Endometrium (tissue), 2 donors: ENCODE data around the gene AGAP1.

ENCODE experiments used
- FAIRE-seq: peaks from 2 replicates; lab custom pipeline; 2012; peaks lifted over from hg19 to GRCh38; lab: Jason Lieb, UNC
- donor health status: control.
- donor health status: control.

Gene AGAP1

DNA sequence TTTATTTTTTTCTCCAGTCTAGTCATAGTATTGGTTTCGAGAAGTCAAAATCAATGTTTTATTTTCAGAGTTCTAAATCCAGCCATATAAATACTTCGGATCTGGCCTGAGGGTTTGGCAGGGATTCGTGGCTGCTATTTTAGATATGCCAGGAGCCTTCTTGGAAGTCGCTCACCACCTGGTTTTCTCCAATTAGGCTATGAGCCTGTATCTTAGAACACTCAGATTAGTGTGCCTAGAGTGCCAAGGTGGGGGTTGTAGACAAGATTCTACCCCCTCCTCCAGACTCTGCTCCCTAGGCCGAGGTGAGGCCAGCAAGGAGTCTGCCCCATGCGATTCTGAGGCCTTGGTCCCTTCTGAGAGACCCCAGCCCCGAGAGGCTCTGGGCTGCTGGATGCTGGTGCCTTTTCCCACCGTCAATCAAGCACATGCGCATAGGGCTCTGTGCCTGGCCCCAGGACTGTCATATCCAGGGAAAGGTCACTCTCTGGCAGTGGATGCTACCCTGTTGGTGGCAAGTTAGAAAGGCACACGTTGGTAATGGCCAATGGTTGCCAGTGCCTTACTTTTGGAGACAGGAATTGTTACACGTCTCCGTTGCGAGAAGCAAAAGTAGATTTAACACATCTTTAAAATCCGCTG is 197.1 kb downstream of the AGAP1 start:
- FAIRE-seq = no peak

DNA sequence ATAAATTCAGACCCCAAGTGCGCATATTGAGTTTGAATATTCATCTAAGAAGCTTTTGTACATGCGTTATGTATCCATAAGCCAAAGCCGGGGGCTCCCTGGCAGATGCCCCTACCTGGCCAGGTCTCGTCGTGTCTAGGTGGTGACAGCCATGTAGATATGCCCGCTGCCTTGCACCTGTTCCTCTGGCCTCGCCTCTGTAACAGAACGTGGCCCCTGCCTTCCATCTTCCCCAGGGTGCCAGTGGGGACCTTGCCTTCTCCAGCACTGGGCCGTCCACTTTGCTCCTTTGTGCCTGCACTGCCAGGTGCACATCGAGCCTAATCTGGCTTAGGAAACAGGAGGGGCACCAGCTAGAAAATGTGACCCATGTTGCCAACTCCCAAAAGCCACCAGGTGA is 198.2 kb downstream of the AGAP1 start:
- FAIRE-seq = no peak

DNA sequence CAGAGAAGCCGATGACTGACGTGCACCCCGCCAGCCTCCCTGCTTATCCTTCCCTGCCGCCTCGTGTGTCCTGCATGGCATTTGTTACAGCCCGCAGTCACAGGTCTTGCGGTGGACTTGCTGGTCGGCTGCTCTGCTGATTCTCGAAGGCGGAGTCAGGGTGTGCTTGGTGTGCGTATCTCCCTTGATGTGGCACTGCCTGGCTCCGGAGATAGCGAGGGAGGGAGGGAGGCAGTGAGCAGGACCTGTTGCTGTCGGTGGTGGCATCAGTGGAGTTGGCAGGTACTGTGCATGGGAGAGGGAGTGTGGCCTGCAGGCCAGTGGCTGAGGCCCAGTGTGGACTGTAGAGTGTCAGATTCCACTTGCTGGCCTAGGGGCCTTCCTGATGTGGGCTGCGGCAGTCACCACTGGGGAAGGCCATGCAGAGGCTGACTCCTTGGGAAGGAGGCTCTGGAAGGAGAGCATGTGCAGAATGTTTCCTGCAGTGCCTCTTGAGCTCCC is 198.9 kb downstream of the AGAP1 start:
- no peak for FAIRE-seq

DNA sequence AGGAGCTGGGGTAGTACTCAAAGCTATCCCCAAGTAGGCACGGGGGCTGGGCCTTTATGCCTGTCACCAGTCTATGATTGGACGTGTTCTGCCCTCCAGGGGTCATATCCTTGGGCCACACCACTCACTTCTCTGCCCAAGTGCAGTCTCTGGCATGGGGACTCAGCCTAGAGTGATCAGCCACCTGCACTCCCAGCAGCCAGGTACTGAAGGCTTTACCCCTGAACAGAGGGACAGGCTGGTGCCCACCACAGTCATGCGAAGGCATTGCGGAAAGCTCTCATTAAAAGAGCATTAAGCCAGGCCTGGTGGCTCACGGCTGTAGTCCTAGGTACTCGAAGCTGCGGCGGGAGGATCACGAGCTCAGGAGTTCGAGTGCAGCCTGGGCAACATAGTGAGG is 199.4 kb downstream of the AGAP1 start:
- no peak for FAIRE-seq

DNA sequence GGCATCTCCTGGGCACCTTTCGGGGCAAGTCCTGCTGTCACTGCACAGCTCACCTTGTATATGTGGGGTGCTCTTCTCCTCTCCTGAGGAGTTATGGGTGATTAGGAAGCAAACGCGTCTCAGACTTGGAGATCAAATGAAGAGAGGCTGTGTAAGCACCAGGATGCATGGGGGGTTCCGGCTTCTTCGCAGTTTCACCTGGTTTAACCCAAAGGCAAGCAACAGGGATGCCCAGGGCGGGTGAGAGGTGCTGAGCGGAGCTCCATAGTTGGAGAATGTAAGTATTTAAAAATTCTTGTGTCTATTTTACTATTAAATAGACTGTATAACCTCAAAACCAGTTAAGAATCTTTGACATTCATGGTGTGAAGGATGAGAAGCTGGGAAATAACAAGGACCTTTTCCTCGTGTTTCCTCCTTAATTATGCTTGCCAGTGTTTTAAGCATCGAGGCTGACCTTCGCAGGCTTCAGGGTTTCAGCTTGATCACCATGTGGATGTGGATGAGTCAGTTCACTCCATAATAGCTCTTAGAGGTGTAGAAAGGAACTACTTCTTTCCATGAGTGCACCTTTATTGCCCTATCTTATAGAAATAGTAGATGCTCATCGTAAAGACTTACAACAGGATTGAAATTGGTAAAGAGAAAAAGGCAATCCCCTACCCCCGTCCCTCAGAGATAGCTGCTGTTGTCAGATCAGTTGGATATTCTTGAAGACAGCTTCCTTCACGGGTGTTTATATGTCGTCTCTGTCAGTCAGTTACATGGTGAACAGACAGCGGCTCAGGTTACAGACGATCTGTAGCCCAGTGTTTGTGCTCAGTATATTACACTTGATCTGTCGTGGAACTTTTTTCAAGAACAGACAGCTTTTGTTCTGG is 201.1 kb downstream of the AGAP1 start:
- no peak for FAIRE-seq

DNA sequence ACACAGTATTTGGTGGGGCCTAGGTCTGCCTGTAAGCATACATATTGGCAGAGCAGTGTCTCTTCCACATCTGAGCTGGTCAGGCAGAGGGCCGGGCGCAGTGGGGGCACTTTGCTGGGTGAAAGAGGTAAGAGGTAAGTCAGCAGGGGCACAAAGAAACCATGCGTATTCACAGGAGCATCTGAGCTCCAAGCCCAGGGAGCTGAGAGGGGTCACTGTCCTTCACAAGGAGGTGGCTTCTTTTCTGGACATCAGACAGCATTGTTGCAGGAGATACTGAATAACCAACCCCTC is 201.7 kb downstream of the AGAP1 start:
- FAIRE-seq = no peak

DNA sequence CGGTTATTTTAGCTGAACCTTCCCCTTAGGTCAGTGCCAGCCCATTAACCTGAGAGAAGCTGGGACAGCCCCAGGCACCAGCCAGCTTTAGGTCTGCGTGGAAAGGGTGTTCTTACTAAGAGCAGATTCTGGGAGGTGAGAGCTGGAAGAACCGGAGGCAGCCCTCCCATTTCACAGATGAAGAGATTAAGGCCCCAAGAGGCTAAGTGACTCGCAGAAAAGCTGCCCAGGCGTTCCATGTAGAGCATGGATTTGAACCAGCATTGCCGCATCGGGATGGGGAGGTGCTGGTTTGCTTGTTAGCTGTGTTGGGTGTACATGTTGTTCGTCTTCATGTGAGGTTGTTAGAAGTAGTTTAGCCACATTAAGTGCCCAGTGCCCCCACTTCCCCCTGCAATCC is 203.2 kb downstream of the AGAP1 start:
- no peak for FAIRE-seq

DNA sequence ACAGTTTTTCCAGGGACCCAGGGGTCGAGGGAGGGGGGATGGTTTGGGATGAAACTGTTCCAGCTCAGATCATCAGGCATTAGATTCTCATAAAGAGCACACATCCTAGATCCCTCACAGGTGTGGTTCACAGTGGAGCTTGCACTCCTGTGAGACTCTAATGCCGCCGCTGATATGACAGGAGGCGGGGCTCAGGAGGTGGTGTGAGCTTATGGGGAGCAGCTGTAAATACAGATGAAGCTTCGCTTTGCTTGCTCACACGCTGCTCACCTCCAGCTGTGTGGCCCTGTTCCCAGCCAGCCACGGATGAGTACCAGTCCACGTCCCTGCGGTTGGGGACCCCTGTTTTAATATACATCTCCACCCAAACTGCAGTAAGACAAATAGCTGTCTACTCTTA is 204.2 kb downstream of the AGAP1 start:
- FAIRE-seq = no peak

DNA sequence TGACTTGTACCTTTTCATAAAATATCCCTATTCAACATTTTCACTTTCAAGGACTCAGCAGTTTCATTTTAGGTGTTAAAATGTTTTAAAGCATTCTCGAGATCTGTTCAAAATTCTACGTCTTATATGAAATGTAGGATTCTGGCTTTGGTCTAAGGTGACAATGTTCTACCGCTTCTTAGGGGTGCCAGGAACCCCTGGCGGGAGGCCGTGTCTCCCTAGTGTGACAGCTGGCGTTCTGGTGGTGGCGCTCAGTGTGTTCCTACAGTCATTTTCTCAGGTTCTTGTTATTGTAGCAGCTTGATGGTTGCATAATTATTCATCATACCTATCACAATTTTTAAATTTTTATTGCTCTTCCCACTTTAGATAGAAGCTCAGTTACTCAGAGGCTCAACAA is 204.6 kb downstream of the AGAP1 start:
- no peak for FAIRE-seq

DNA sequence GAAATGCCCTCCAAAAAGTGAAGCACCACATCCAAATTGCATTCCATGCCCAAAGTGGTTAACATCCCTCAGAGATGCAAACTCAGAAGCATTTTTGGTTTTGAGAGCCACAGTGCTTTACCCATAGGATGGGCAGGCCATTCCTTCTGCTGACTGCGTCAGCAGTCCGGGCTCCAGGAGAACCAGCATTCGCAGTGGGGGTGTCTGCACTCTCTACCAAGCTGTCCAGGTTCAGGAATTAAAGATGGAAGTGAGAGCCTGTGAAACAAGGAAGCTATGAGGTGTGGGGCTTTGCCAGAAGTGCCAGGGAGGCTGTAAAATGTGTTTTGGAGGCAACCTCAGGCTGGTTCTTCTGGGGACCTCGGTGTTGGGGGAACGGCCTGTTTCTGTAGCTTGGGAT is 205.7 kb downstream of the AGAP1 start:
- FAIRE-seq = no peak

DNA sequence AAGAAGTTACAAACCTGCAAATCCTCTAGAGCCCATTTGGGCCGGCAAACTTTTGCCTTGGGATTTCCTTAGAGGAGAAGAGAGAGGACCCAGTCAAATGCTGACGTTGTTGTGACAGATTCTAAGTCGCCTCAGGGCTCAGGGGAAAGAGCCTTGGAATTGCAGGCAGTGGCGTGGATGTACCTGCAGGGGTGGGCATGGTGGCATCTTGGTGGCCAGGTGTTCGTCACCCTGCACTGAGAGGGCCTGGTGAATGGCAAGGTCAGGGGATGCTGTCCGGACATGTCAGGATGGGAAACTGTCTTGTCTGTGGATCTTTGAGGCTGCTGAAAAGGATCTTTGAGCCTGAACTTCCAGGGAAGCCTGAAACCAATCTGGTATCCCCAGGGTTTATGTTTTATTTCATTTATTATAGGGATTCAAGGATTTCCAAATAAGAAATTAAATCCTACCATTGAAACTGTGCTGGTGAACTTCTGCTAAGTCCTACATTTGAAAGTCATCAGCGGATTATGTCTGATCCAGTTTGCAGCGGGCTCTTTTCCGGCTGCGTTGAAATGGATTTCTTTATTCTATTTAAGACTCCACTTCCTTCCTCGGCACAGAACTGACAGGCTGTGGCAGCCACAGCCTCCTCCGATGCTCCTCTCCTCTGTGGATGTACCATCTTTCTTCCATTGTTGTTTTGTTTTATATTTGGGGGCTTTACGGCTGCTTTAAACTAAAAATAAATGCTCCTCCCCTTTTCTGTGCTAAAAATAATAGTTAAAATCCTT is 207.6 kb downstream of the AGAP1 start:
- FAIRE-seq = no peak

DNA sequence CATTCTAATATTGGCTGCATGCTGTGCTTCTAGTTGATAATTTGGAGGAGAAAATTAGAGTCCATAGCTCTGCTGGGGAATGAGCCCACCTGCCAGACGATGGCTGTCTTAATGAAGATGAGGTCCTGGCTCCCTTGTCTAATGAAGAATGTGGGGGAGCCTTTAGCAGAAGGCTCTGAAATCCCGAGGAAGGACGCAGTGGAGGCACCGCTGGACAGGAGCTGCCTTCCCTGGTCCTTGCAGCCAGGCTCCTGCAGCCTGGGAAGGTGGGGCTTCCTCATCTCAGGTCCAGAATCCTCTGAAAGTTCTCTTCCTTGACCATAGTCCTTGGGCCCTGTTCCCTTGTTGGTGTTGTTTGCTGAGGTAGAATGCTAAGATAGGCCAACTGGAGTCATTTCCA is 208.3 kb downstream of the AGAP1 start:
- no peak for FAIRE-seq

DNA sequence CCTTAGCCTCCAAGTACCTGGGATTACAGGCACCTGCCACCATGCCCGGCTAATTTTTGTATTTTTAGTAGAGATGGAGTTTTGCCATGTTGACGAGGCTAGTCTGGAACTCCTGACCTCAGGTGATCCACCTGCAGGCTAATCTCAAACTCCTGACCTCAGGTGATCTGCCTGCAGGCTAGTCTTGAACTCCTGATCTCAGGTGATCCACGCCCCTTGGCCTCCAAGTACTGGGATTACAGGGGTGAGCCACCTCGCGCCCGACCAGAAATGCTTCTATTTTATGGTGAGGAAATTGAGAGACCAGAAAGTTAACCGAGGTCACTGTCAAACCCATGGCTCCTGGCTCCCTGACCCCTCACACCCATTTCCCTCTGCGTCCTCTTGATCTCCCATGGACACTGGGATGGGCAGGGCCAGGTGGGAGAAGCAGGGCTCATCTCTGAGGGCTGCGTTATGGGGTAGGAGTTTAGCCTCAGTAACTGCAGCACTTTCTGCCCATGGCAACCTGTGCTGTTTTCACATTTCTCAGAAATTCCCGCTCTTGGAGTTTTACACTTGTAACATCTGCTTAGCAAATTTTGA is 210.0 kb downstream of the AGAP1 start:
- no peak for FAIRE-seq

DNA sequence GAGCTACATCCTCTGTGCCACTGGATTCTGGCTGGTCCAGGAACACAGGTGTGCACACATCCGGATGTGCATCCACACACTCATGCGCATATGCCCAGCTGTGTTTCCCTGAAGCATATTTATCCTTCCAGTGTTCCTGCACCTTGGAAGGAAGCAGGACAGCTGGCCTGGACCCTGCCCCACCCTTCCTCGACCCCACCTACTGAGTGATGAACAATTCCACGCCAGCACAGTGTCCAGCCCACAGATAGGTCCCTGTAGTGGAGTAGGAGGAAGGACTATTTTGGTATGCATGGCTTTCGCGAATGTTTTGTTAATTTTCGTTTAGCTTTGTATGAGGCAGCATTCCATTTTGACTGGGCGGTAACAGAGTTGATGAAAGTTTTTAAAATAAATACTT is 211.5 kb downstream of the AGAP1 start:
- FAIRE-seq = no peak

DNA sequence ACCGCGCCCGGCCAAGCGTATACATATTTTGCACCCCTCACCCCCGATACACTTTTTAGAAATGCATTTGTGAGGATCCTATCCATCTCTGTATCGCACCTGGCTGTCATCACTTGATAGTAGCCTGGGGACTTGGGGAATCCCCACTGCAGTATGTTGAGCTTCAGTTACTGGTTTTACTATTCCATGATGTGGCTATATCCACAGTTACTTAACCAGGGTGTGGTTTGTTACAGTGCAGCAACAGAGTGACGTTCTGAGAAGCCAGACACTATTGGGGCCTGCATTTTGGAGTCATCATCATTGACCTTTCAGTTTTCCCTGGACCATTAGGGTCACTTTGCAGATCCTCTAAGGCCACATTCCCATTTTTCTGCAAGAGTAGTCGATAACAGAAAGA is 212.7 kb downstream of the AGAP1 start:
- FAIRE-seq = no peak

DNA sequence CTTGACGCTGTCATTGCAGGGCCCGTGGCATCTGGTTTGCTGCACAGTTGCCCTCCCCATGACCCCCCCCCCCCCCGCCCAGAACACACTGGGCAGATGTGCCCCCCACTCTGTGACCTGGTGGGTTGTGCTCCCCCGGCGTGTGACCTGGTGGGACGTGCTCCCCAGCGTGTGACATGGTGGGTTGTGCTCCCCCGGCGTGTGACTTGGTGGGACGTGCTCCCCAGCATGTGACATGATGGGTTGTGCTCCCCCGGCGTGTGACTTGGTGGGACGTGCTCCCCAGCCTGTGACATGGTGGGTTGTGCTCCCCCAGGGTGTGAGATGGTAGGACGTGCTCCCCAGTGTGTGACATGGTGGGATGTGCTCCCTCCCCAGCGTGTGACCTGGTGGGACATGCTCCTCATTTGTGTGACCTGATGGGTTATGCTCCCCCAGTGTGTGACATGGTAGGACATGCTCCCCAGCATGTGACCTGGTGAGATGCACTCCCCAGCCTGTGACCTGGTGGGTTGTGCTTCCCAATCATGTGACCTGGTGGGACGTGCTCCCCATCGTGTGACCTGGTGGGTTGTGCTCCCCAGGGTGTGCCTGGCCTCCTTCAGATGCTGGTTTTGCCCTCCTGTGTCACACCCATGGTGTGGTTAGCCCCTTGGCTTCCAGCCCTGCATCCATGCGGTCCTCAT is 213.7 kb downstream of the AGAP1 start:
- no peak for FAIRE-seq

DNA sequence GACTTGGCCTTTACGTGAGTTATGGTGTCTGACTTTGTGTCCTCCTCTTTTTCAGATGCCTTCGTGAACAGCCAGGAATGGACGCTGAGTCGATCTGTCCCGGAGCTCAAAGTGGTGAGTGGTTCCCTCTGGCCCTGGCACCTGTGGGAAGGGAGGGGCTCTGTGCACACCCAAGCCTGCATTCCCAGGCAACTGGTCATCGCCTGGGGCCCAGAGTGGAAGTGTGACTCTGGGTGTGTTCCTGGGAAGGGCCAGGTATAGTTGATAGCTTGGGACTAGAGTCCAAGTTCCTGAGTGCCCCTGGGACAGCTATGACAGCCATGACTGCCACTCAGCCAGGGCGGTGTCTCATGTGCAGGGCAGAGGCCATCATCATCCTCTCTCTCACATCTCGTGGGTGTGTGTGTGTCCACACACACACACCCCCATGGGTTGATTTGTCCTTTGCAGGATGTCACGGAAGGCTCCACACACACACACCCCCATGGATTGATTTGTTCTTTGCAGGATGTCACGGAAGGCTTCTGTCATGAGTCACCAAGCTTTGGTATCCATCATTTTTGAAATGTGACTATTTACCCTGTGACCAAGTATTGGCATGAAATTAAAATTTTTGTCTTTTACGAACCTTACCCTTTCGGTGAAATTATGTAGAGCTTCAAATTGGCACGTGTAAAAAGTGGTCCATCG is 215.4 kb downstream of the AGAP1 start:
- no peak for FAIRE-seq

DNA sequence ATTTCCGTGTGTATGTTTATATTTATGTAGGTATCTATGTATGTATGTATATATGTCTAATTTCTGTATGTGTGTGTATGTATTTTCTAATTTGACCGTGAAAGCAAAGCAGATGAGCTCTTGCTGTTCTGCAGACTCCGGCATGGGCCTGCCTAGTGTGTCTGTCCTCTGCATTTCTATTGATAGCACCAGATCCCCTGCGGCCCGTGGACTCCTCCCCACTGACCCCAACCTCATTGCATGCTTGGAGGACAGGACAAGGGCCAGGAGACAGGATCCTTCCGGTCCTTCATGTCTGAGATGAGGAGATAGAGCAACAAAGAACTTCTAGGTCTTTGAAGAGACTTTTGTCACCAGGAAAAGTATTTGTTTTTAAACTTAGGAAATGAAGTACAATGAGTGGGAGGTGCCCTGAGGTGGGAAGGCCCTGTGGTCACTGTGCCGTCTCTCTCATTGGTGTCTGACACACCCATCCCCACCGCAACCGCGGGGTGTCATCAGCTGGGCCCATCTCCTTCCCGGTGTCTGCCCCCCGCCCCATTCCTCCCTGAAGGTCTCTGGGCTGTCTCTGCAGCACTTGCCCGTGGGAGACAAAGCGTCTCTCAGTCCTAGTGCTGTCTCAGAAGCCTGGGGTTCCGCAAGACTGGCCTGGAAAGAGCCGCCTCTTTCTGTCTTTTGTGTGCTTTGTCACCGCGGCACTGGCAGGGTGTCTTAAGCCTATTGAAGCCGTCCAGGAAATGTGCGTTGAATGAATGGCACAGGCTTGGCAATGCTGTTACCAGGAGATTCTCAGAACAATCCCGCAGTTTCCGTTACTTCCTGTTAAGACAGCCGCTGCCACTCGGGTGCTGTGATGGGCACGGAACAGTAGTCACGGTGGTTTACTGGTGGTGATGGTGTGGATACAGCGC is 216.4 kb downstream of the AGAP1 start:
- no peak for FAIRE-seq

DNA sequence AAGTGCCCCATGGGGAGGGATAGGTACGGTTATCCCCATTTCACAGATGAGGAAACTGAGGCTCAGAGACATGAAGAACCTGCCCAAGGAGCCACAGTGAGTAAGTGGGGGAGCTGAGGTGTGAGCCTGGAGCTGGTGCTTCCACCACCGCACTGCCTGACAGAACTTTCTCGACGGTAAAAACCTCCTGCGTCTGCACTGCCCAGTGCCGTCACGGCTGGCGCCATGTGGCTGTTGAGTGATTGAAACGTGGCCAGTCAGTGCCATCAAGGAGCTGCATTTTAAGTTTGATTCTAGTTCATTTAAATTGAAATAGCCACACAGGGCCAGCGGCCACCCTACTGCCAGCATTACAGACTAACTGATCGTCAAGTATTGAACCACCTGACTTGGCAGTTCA is 217.1 kb downstream of the AGAP1 start:
- no peak for FAIRE-seq

DNA sequence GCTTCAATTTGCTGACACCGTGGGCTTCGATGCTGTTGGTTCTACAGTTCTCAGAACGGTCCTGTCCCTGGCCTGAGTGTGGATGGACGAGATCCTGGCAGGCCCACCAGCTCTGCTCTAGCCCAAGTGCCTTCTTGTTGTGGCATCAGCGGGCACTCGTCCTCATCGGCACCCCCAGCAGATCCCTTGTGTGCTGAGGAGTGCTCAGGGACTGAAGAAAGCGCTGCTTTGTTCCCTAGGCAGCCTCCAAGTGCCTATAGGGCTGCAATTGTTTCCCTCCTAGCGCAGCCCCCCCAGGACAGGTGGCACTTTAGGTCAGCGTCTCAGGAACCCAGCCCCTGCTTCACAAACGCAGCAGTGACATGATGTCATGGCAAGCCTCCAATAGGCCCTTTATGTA is 217.7 kb downstream of the AGAP1 start:
- no peak for FAIRE-seq
